GM12878 (cell line): ENCODE results near the gene INSIG1. TPM values are rescaled to one million over a fixed set of nuclear protein-coding genes. Genes with fewer than 3 reads are reported as not detected.

Experiments
- ATAC-seq: fragments of 200-7000 bp; cut with Tn5 transposase; 3 replicates; pipeline ENCODE4 v1.9.1; 2020; ENCODE audit warnings: mild to moderate bottlenecking, moderate library complexity
- BruUV-seq: library from RNA; stranded (reverse); fragments of 400-500 nt; replicated peaks from 2 replicates; lab custom pipeline; 2021; lab: Mats Ljungman, UMichigan
- CTCF ChIA-PET: fragments of 300-600 bp; sonication (Branson Sonifier 250); formaldehyde crosslinking; extraction: SDS; loops from one replicate; lab custom pipeline; 2021; ENCODE audit warnings: inconsistent platforms; lab: Yijun Ruan, JAX
- POLR2A ChIA-PET: fragments of 350-600 bp; formaldehyde crosslinking; extraction: SDS; loops from one replicate; lab custom pipeline; 2021; ENCODE audit warnings: inconsistent platforms; lab: Charles Lee
- RAD21 ChIA-PET: fragments of 300-600 bp; sonication (Branson Sonifier 250); formaldehyde crosslinking; loops from one replicate; lab custom pipeline; 2023; ENCODE audit warnings: antibody characterized with exemption; ENCODE audit not compliant: unreplicated experiment; lab: Charles Lee
- SMC1A ChIA-PET: fragments of 300-600 bp; sonication (Branson Sonifier 250); formaldehyde crosslinking; loops from one replicate; lab custom pipeline; 2023; ENCODE audit not compliant: unreplicated experiment, uncharacterized antibody; lab: Charles Lee
- DNase-seq: peaks from one replicate; pipeline ENCODE4 v3.0.0-alpha.2; 2011; ENCODE audit warnings: low read depth, low spot score
- FAIRE-seq: peaks from 3 replicates; lab custom pipeline; 2011; peaks lifted over from hg19 to GRCh38; lab: Jason Lieb, UNC
- H2AFZ ChIP-seq: 2 replicates; pipeline ENCODE4 v1.6.0; 2011; ENCODE audit warnings: low read depth, low read length, control low read depth; ENCODE audit not compliant: control insufficient read depth
- H3K27ac ChIP-seq: 2 replicates; pipeline ENCODE4 v1.5.1; 2011; ENCODE audit warnings: control low read depth; ENCODE audit not compliant: control insufficient read depth, insufficient read depth
- H3K27me3 ChIP-seq, 2 experiments: replicated peaks in 1 of 2; 2 replicates each; pipeline versions ENCODE4 v1.6.0 to v1.6.1; 2011; ENCODE audit warnings: low read length in 1 of 2; ENCODE audit not compliant: control insufficient read depth in 2 of 2, insufficient read depth in 2 of 2
- H3K36me3 ChIP-seq, 2 experiments: 2 replicates each; pipeline ENCODE4 v1.5.1; 2011; ENCODE audit warnings: low read length in 1 of 2; ENCODE audit not compliant: control insufficient read depth in 2 of 2, insufficient read depth in 2 of 2
- H3K4me1 ChIP-seq: 2 replicates; pipeline ENCODE4 v1.6.1; 2011; ENCODE audit warnings: mild to moderate bottlenecking, low read length, moderate library complexity, mixed read lengths; ENCODE audit not compliant: control insufficient read depth, insufficient read depth
- H3K4me2 ChIP-seq: 2 replicates; pipeline ENCODE4 v1.6.0; 2011; ENCODE audit warnings: control low read depth; ENCODE audit not compliant: control insufficient read depth, insufficient read depth
- H3K4me3 ChIP-seq: fragments of 200-600 bp; sonication (generic); 2 replicates; pipeline ENCODE4 v1.5.1; 2016
- H3K79me2 ChIP-seq: 2 replicates; pipeline ENCODE4 v1.6.0; 2011; ENCODE audit warnings: low read length; ENCODE audit not compliant: control insufficient read depth, insufficient read depth
- H3K9ac ChIP-seq: 2 replicates; pipeline ENCODE4 v1.8.0; 2011; ENCODE audit warnings: low read length, control low read depth, mixed read lengths; ENCODE audit not compliant: control insufficient read depth, insufficient read depth
- H3K9me3 ChIP-seq: replicated peaks from 3 replicates; pipeline ENCODE4 v1.5.1; 2011; ENCODE audit warnings: mild to moderate bottlenecking, low read length; ENCODE audit not compliant: control insufficient read depth, insufficient read depth
- H4K20me1 ChIP-seq: 2 replicates; pipeline ENCODE4 v1.6.0; 2011; ENCODE audit not compliant: control insufficient read depth, insufficient read depth
- CHD2 ChIP-seq: IDR thresholded peaks from 2 replicates; pipeline ENCODE4 v1.6.1; 2011; ENCODE audit warnings: low read depth, low read length, improper control_type of control experiment, borderline replicate concordance
- GABPA ChIP-seq: IDR thresholded peaks from 2 replicates; pipeline ENCODE4 v1.6.1; 2014; ENCODE audit warnings: antibody characterized with exemption, low read depth, mild to moderate bottlenecking, inconsistent platforms
- MYC ChIP-seq: IDR thresholded peaks from 2 replicates; pipeline ENCODE4 v1.6.1; 2011; ENCODE audit warnings: mild to moderate bottlenecking, low read length, moderate library complexity, inconsistent platforms; ENCODE audit not compliant: insufficient read depth, insufficient replicate concordance, insufficient read length, severe bottlenecking
- POLR2A ChIP-seq: IDR thresholded peaks from 2 replicates; pipeline ENCODE4 v1.6.1; 2011; ENCODE audit warnings: low read depth, mild to moderate bottlenecking, low read length
- RBBP5 ChIP-seq: fragments of 200-600 bp; sonication (generic); conservative IDR thresholded peaks from 2 replicates; pipeline ENCODE4 v1.6.1; 2016
- WGBS: methylation state at CpG from one replicate; pipeline ENCODE4 v1.1.6; 2016; ENCODE audit warnings: low lambda C conversion rate; ENCODE audit not compliant: insufficient replicate concordance, insufficient coverage; ENCODE audit errors: missing lambda C conversion rate; 5-methylcytosine and 5-hydroxymethylcytosine counted together
- in situ Hi-C: fragments of 300-500 bp; cut with MboI; formaldehyde crosslinking; loops from 9 replicates; pipeline ENCODE4 v1.14.3; 2018; ENCODE audit warnings: mixed read lengths
- intact Hi-C: fragments of 100-400 bp; cut with micrococcal nuclease; formaldehyde crosslinking; loops from one replicate; pipeline ENCODE4 v1.14.2; 2022; ENCODE audit not compliant: unreplicated experiment
- polyA plus RNA-seq, 11 experiments: library from polyadenylated mRNA; depleted of rRNA in 4 of 11; unstranded in 6 of 11; stranded (reverse) in 5 of 11; fragments of >200 nt; fragmentation: Nextera tagmentation in 4 of 11; fragmentation: Illumina TruSeq in 1 of 11; extraction: Ambion mirVana in 4 of 11; extraction: Trizol in 1 of 11; gene quantifications; 1 replicate in 1 of 11; 2 replicates in 10 of 11; pipeline versions ENCODE4 v1.2.1 to v1.2.3, GENCODE V29; 2011 to 2016; ENCODE audit warnings: inconsistent platforms in 2 of 11, missing spikeins in 2 of 11, low read depth in 1 of 11
- total RNA-seq, 4 experiments: library from RNA; depleted of rRNA in 3 of 4; stranded (reverse); fragments of >200 nt in 3 of 4; fragmentation: Illumina TruSeq in 1 of 4; extraction: Trizol in 1 of 4; gene quantifications; 2 replicates each; pipeline versions ENCODE4 v1.2.1 to v1.2.3, GENCODE V29; 2013 to 2021
- TF ChIP-seq, protein P1 (sequence below): fragments of 450-650 bp; IDR thresholded peaks from 2 replicates; pipeline ENCODE4 v1.6.1; 2016; ENCODE audit warnings: mild to moderate bottlenecking

Gene INSIG1
- total and polyA plus RNA-seq, 10 of the 15 experiments (the other 5 are each of a cell fraction or from before 2014, with no cell fraction given): 29.6 to 168 (median 91.1) TPM

GRCh38 chr7:155300641-155301452 is 3.2 kb downstream of the INSIG1 start (continued):
- TF ChIP-seq, protein P1, sequence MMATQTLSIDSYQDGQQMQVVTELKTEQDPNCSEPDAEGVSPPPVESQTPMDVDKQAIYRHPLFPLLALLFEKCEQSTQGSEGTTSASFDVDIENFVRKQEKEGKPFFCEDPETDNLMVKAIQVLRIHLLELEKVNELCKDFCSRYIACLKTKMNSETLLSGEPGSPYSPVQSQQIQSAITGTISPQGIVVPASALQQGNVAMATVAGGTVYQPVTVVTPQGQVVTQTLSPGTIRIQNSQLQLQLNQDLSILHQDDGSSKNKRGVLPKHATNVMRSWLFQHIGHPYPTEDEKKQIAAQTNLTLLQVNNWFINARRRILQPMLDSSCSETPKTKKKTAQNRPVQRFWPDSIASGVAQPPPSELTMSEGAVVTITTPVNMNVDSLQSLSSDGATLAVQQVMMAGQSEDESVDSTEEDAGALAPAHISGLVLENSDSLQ: peak; percentile 43; the same call in 1 of the 2 replicates
- TF ChIP-seq, all 136 proteins: peak for 6

DNA sequence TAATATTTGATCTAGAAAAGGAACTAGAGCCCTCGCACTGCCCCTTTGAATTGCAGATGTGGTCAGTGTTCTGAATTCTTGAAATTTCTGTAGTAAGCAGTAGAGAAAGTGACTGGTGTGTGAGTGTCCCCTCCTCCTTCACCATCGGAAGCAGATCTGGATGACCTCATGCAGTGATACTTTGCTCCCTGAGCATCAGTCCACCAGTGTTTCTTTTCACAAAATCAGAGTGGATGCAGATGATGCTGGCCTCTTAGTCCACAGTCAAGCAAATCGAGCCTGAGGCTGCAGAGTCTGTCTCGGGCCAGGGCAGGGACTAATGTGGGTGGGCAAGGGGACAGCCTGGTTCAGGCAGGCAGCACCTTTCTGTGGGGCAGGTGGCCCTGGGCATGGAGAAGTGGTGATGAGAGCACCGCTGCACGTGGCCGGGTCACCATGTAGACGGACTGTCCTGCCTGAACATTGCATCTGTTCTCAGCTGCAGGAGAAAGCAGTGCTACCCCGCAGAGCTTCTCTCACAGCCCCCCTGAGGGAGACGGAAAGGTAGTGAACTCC is 5.4 kb downstream of the INSIG1 start:
- RAD21 ChIA-PET: no interaction called here
- intact Hi-C loops: no loop called here
- TF ChIP-seq CHD2 (no peak), RBBP5 (no peak), MYC (no peak), POLR2A (peak; percentile 58), GABPA (no peak)
- peaks cover 10 to 44% of the 10 kb centered on the region in 2 experiments for H3K36me3 ChIP-seq
- no peak overlapping the region for H2AFZ ChIP-seq
- no peak for ATAC-seq
- H3K27me3 ChIP-seq: no peaks in the 10 kb centered on the region
- DNase-seq: no peak
- no peak for FAIRE-seq
- CTCF ChIA-PET: interaction anchor here (0.7 to 2.5 kb wide), 5 partner anchors 11 to 376 kb away, joined by 3 to 23 read pairs (median 3); no protein-coding TSS in a partner anchor
- SMC1A ChIA-PET: interaction anchor here (1.1 kb wide), 1 partner anchor 42 kb away, joined by 5 read pairs; no protein-coding TSS in a partner anchor
- no peak overlapping the region for H3K27ac ChIP-seq
- peaks cover 6% of the 10 kb centered on the region for H3K4me1 ChIP-seq
- H3K9ac ChIP-seq: no peak overlapping the region
- H3K9me3 ChIP-seq: no peaks in the 10 kb centered on the region
- no peak overlapping the region for H3K4me3 ChIP-seq
- H4K20me1 ChIP-seq: peaks cover 4% of the 10 kb centered on the region; the same call in 1 of the 2 replicates
- H3K79me2 ChIP-seq: peaks cover 50% of the 10 kb centered on the region
- H3K4me2 ChIP-seq: peak overlapping the region; percentile 13; the same call in 1 of the 2 replicates
- in situ Hi-C loops: no loop called here
- POLR2A ChIA-PET: interaction anchor here (0.7 to 1.2 kb wide), 2 partner anchors 17 to 39 kb away, joined by 3 to 5 read pairs; no protein-coding TSS in a partner anchor
- WGBS: 94% methylated on average over 10 of the region's 10 CpGs
- no TSS peak for BruUV-seq
